ENCODE measurements around the gene HAAO.

- no peak for TF ChIP-seq POLR2A (IDR thresholded peaks at IDR 0.05)
- no peak for TF ChIP-seq CTCF (IDR thresholded peaks at IDR 0.05)
These were observed 18.8 kb upstream of the HAAO start for GRCh38 chr2:42810971-42811811.

All from Peyer's patch (tissue), 4 donors.